ENCODE results near the gene ACSS1.

The ACSS1 gene

GRCh38 chr20:25019381-25020155 is 38.4 kb downstream of the ACSS1 start:
- TF ChIP-seq CTCF (IDR thresholded peaks at IDR 0.05): no peak

DNA sequence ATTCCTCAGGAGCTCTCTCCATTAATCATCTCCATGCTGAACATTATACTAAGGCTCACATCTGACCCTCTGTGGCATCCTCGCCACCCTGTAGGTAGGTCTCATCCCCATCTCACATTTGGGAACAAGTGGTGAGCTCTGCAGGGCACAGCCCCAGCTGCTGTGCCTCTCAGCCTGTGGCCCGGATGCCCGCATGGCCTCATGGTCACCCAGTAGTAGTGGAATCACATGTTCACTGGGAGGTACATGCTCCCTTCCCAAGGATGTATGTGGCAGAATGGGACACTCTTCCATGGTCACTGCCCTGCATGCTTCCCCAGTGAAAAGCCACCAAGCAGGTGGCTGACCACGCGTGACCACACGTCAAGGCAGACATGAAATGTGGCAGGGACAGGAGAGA is 39.1 kb downstream of the ACSS1 start:
- no peak for TF ChIP-seq CTCF (IDR thresholded peaks at IDR 0.05)

GRCh38 chr20:25018425-25018824 is 39.5 kb downstream of the ACSS1 start:
- no peak for TF ChIP-seq CTCF (IDR thresholded peaks at IDR 0.05)

GRCh38 chr20:25017257-25017803 is 40.6 kb downstream of the ACSS1 start:
- TF ChIP-seq CTCF (IDR thresholded peaks at IDR 0.05): no peak

GRCh38 chr20:25016471-25016870 is 41.5 kb downstream of the ACSS1 start:
- no peak for TF ChIP-seq CTCF (IDR thresholded peaks at IDR 0.05)

GRCh38 chr20:25015986-25016385 is 42.0 kb downstream of the ACSS1 start:
- TF ChIP-seq CTCF (IDR thresholded peaks at IDR 0.05): no peak

GRCh38 chr20:25014816-25015215 is 43.1 kb downstream of the ACSS1 start:
- no peak for TF ChIP-seq CTCF (IDR thresholded peaks at IDR 0.05)
